ENCODE measurements around the gene ACAA2.

Gene ACAA2

DNA sequence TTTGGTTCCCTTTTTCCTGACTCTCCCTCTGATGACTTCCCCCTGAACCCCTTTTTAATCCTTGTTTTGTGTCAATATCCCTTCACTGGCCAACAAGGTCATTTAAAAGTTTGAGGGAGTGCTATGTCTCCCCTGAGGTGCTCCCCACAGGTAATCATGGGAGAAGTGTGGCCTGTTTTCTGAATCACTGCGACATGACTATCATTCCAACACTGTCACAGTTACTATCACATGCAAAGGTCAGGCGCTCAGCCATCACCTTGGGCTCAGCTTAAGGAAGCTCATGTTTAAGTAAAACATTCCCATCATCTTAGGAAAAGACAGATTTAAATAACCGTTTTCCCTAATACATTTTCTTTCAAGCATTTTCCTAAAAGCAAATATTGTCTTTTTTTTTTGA lies 20.9 kb upstream of the ACAA2 start:
- TF ChIP-seq, protein P1, sequence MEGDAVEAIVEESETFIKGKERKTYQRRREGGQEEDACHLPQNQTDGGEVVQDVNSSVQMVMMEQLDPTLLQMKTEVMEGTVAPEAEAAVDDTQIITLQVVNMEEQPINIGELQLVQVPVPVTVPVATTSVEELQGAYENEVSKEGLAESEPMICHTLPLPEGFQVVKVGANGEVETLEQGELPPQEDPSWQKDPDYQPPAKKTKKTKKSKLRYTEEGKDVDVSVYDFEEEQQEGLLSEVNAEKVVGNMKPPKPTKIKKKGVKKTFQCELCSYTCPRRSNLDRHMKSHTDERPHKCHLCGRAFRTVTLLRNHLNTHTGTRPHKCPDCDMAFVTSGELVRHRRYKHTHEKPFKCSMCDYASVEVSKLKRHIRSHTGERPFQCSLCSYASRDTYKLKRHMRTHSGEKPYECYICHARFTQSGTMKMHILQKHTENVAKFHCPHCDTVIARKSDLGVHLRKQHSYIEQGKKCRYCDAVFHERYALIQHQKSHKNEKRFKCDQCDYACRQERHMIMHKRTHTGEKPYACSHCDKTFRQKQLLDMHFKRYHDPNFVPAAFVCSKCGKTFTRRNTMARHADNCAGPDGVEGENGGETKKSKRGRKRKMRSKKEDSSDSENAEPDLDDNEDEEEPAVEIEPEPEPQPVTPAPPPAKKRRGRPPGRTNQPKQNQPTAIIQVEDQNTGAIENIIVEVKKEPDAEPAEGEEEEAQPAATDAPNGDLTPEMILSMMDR (IDR thresholded peaks at IDR 0.05; ENCODE audit: low read depth, low read length, missing control alignments): no peak
- in situ Hi-C loops (cut with HindIII; ENCODE audit: low sequenced_read_pairs): no loop called here
- DNase-seq (ENCODE audit: low read depth): no peak
- no peak overlapping the region for H3K4me3 ChIP-seq (ENCODE audit: low read depth, low read length)

DNA sequence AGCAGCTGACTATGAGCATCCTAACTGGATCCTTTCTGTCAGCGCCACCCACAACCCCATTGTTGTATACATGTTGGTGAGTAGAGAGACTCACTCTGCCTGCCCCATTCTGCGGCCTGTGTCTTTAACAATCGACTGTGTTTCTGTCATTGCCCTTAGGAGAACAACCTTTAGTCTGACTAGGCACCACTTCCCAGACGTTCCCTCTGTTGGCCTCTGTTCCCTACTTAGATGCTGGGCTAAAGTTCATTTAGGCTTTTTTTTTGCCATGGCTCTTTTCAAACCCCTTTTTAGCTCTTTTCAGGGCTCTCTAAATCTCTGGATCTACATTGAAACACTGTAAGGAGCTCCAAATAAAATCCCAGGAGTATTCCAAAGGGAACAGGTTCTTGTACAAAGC lies 20.5 kb upstream of the ACAA2 start:
- DNase-seq (ENCODE audit: low read depth): no peak
- no peak overlapping the region for H3K4me3 ChIP-seq (ENCODE audit: low read depth, low read length)
- TF ChIP-seq, protein P1 (IDR thresholded peaks at IDR 0.05; ENCODE audit: low read depth, low read length, missing control alignments): no peak
- in situ Hi-C loops (cut with HindIII; ENCODE audit: low sequenced_read_pairs): no loop called here

DNA sequence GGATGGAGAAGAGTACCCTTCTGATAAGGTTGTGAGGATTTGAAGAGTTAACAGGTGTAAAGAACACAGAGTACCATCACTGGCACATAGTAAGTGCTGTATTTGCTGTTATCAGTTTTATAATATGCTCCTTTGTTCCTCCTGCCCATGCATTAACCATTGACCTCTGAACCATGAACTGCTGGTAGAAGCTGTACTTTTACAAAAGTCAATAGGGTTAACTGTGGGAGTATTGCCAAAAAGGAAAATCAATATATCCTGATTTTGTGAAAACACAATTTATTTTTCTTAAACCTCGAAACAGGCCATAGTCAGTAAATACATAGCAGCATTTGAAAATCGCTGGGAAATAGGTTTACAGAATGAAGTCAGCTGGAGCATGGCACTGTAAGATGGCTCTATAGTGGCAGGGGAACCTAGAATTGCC lies 18.9 kb upstream of the ACAA2 start:
- in situ Hi-C loops (cut with HindIII; ENCODE audit: low sequenced_read_pairs): no loop called here
- DNase-seq (ENCODE audit: low read depth): no peak
- TF ChIP-seq, protein P1 (IDR thresholded peaks at IDR 0.05; ENCODE audit: low read depth, low read length, missing control alignments): no peak
- no peak overlapping the region for H3K4me3 ChIP-seq (ENCODE audit: low read depth, low read length)

DNA sequence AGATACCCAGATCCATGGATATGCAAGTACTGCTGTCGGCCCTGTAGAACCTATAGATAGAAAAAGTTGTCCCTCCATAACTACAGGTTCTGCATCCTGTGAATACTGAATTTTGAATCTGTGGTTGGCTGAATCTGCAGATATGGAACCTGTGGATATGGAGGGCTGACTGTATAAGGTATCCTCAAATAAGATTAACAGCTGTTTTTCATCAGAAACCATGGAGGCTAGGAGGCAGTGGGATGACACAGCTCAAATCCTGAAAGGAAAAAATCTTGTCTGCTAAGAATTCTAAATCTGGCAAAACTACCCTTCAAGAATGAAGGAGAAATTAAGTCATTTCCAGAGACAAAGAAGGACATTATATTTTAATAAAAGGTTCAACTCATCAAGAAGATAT lies 14.7 kb upstream of the ACAA2 start:
- TF ChIP-seq, protein P1 (IDR thresholded peaks at IDR 0.05; ENCODE audit: low read depth, low read length, missing control alignments): no peak
- in situ Hi-C loops (cut with HindIII; ENCODE audit: low sequenced_read_pairs): no loop called here
- no peak overlapping the region for H3K4me3 ChIP-seq (ENCODE audit: low read depth, low read length)
- no peak for DNase-seq (ENCODE audit: low read depth)

DNA sequence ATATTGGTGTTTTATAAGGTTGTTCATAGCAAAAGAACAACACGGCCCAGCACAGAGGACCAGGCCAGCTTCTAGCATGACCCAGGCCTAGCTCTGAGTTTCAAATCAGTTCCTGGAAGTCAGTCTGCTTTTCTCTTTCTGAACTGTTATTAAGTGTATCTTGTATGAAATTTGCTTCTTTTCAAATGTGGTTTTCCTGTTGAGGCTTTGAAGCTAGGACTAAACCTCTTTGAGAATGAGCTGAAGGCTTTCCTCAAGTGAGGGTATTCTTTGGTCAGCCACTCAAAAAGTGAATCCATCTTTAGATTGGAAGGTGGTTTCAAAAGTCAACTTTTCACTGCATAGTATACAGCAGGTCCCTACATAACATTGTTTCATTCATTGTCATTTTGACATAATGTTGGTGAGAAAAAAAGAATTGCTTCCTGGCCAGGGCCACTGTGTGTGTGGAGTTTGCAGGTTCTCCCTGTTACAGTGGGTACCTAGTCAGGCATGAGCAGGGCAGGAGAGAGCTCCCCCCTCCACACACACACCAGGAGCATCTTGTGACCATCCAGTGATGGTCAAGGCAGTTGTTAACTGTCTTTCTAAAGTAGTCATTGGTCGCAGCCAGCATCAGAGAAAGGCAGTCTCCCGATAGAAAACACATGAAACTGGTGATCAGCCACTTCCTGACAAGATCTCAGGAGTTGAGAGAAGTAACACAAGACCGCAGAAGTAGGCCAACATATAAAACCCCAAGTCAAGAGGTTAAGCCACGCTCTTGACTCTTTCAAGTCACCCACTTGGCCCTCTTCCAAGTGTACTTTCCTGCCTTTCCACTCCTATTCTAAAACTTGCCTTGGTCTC lies 6.7 kb upstream of the ACAA2 start:
- H3K4me3 ChIP-seq (ENCODE audit: low read depth, low read length): no peak overlapping the region
- TF ChIP-seq, protein P1 (IDR thresholded peaks at IDR 0.05; ENCODE audit: low read depth, low read length, missing control alignments): no peak
- no peak for DNase-seq (ENCODE audit: low read depth)
- in situ Hi-C loops (cut with HindIII; ENCODE audit: low sequenced_read_pairs): no loop called here

DNA sequence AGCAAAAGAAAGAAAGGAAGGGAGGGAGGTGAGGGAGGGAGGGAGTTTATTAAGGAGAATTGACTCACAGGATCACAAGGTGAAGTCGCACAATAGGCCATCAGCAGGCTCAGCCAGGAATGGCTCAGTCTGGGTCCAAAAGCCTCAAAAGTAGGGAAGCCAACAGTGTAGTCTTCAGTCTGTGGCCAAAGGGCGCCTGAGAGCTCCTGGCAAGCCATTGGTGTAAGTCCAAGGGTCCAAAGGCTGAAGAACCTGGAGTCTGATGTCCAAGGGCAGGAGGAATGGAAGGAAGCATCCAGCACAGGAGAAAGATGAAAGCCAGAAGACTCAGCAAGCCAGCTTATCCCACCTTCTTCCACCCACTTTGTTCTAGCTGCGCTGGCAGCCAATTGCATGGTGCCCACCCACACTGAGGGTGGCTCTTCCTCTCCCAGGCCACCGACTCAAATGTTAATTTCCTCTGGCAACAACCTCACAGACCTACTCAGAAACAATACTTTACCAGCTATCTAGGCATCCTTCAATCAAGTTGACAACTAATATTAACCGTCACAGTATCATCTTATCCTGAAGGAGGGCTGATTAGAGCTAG lies 5.8 kb upstream of the ACAA2 start:
- TF ChIP-seq, protein P1 (IDR thresholded peaks at IDR 0.05; ENCODE audit: low read depth, low read length, missing control alignments): no peak
- no peak overlapping the region for H3K4me3 ChIP-seq (ENCODE audit: low read depth, low read length)
- in situ Hi-C loops (cut with HindIII; ENCODE audit: low sequenced_read_pairs): no loop called here
- no peak for DNase-seq (ENCODE audit: low read depth)

Data from astrocyte of the cerebellum (primary cell).